DND-41 (cell line): Measurements from ENCODE around the gene PLBD1.

ENCODE experiments used
- EZH2 ChIP-seq: IDR thresholded peaks from 3 replicates; pipeline ENCODE4 v1.6.1; 2012; ENCODE audit warnings: borderline replicate concordance, low read depth, mild to moderate bottlenecking, moderate library complexity, low read length, inconsistent platforms; ENCODE audit not compliant: severe bottlenecking
- TF ChIP-seq, protein P1 (sequence below): IDR thresholded peaks from 2 replicates; pipeline ENCODE4 v1.5.1; 2012; ENCODE audit warnings: borderline replicate concordance, low read length, moderate library complexity, mild to moderate bottlenecking; ENCODE audit not compliant: poor library complexity, severe bottlenecking; ENCODE audit errors: extremely low read depth

DNA sequence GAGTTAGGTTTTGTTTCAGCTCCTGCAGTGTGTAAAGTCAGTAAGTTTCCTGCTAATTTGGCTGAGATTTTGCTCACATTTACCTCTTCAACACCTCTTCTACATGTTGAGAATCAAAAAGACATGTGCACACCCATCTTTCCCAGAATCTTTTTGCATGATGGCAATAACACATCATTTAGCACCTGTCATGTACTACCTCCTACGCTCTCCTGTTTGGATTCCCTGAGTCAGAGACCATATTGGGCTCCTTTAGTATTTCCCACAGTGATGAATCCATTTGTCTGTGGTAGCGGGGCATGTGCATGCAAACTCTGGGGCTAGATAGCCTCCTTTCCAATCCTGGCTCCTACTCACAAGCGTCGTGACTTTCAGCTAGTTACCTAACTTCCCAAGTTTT is 20.1 kb downstream of the PLBD1 start:
- TF ChIP-seq, protein P1, sequence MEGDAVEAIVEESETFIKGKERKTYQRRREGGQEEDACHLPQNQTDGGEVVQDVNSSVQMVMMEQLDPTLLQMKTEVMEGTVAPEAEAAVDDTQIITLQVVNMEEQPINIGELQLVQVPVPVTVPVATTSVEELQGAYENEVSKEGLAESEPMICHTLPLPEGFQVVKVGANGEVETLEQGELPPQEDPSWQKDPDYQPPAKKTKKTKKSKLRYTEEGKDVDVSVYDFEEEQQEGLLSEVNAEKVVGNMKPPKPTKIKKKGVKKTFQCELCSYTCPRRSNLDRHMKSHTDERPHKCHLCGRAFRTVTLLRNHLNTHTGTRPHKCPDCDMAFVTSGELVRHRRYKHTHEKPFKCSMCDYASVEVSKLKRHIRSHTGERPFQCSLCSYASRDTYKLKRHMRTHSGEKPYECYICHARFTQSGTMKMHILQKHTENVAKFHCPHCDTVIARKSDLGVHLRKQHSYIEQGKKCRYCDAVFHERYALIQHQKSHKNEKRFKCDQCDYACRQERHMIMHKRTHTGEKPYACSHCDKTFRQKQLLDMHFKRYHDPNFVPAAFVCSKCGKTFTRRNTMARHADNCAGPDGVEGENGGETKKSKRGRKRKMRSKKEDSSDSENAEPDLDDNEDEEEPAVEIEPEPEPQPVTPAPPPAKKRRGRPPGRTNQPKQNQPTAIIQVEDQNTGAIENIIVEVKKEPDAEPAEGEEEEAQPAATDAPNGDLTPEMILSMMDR = no peak
- no peak for TF ChIP-seq EZH2
